Thymus (tissue), 11 donors: ENCODE results near the gene B4GALNT2. TPM values are rescaled to one million over a fixed set of nuclear protein-coding genes. Genes with fewer than 3 reads are reported as not detected.

Source experiments
- DNase-seq, 9 donors: peaks; one replicate each; pipeline ENCODE4 v3.0.0-alpha.2; 2013; ENCODE audit warnings: low spot score in 9 of 9, low read depth in 6 of 9, missing footprints in 1 of 9
- H3K27ac ChIP-seq, 2 donors: one replicate each; pipeline ENCODE4 v1.5.1; 2013; ENCODE audit warnings: control low read depth in 1 of 2, low read depth in 1 of 2, low read length in 1 of 2, mild to moderate bottlenecking in 1 of 2, moderate library complexity in 1 of 2
- H3K27me3 ChIP-seq, 2 donors: one replicate each; pipeline ENCODE4 v1.5.1; 2013; ENCODE audit warnings: low read length in 1 of 2; ENCODE audit not compliant: control insufficient read depth in 2 of 2, insufficient read depth in 1 of 2
- H3K36me3 ChIP-seq, 2 donors: one replicate each; pipeline ENCODE4 v1.5.1; 2013; ENCODE audit warnings: low read length in 1 of 2, mild to moderate bottlenecking in 1 of 2, moderate library complexity in 1 of 2; ENCODE audit not compliant: control insufficient read depth in 2 of 2, insufficient read depth in 2 of 2
- H3K4me1 ChIP-seq, 2 donors: one replicate each; pipeline ENCODE4 v1.5.1; 2013; ENCODE audit warnings: low read length in 2 of 2; ENCODE audit not compliant: control insufficient read depth in 2 of 2, insufficient read depth in 2 of 2
- H3K4me3 ChIP-seq, 2 donors: one replicate each; pipeline ENCODE4 v1.5.1; 2013; ENCODE audit warnings: low read length in 2 of 2, control low read depth in 1 of 2, mild to moderate bottlenecking in 1 of 2
- H3K9me3 ChIP-seq, 2 donors: one replicate each; pipeline ENCODE4 v1.5.1; 2013; ENCODE audit warnings: low read length in 1 of 2, mild to moderate bottlenecking in 1 of 2; ENCODE audit not compliant: control insufficient read depth in 2 of 2, insufficient read depth in 1 of 2
- WGBS: extraction: QIAGEN DNeasy Blood & Tissue Kit; methylation state at CpG from one replicate; pipeline ENCODE4 v1.1.7; 2013; 5-methylcytosine and 5-hydroxymethylcytosine counted together
- polyA plus RNA-seq: library from polyadenylated mRNA; stranded (reverse); fragments of 200-250 nt; gene quantifications from one replicate; pipeline ENCODE4 v1.2.3, GENCODE V29; 2013
- total RNA-seq: library from RNA; stranded (reverse); fragments of 120-200 nt; gene quantifications from one replicate; pipeline ENCODE4 v1.2.4, GENCODE V29; 2013
- donor health status: healthy.

The B4GALNT2 gene
- total and polyA plus RNA-seq, 2 donors: 0.02 to 0.05 TPM

DNA sequence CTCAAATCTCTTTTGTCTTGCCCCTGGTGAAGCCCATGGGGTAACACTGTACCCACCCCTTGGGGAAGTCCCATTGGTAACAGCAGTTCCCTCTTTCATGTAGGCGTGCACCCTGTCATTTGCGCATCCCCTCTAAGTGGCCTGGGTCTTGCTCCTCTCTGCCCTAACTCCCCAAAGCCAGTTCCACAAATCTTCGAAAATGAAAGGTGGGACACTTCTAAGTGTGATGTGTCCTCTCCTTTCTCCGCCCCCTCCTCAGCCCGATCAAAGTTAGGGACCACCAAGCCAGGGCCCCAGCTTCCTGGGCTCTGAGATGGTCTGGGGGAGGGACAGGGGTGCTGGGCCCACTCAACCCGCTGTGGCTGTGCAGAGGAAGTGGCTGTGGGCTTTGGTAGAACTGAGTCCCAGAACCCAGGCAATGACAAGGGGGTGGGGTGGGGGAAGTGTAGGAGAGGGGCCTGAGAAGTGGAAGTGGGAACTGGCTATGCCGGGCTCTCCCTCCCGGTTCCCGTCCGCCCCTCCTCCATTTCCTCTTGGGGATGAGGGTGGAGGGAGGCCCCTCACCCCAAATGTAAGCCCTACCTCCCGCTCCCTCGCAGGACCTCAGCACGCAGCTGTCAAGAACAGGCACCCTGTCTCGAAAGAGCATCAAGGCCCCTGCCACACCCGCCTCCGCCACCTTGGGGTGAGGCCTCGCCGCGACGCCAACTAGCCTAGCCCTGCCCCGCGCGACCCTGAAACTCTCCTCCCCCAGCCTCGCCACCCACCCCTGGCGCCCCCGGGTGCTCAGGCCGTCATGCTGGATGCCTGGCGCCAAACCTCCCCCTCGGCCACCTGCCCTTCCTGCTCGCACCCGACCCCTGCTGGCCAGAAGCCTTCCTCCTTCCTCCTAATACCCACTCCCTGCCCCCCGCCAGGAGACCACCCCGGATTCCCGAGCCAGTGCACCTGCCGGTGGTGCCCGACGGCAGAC lies 86.7 kb downstream of the B4GALNT2 start:
- WGBS: 40% methylated on average over 37 of the region's 37 CpGs
- H3K27ac ChIP-seq: peak overlapping the region; percentile 47 to 48
- peaks cover 0 to 29% of the 10 kb centered on the region in 2 donors for H3K36me3 ChIP-seq
- H3K27me3 ChIP-seq: peaks cover 14 to 22% of the 10 kb centered on the region in 2 donors
- peak in 2 of 9 donors; percentile 37 to 65 for DNase-seq
- H3K9me3 ChIP-seq: peaks cover 0 to 2% of the 10 kb centered on the region in 2 donors
- H3K4me3 ChIP-seq: no peak overlapping the region
- H3K4me1 ChIP-seq: peaks cover 29 to 69% of the 10 kb centered on the region in 2 donors

DNA sequence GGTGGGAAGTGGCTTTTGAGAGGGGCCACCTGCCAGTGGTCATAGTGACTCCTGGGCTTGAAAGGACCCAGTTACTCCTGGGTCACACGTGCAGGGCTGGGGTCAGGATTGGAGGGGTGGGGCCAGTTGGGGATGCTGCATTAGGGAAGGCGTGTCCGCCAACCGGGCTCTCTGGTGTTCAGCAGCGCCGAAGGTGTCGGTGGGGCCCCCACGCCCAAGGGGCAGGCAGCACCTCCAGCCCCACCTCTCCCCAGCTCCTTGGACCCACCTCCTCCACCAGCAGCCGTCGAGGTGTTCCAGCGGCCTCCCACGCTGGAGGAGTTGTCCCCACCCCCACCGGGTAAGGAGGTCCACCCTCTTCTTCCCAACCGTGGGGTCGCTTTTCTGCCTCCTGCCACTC lies 87.4 kb downstream of the B4GALNT2 start:
- Histone ChIP-seq H3K9me3 (peaks cover 0 to 2% of the 10 kb centered on the region in 2 donors), H3K27me3 (peaks cover 21 to 29% of the 10 kb centered on the region in 2 donors), H3K27ac (peak overlapping the region in 1 of 2 donors; percentile 25), H3K4me3 (no peak overlapping the region), H3K4me1 (peaks cover 37 to 75% of the 10 kb centered on the region in 2 donors), H3K36me3 (peaks cover 0 to 29% of the 10 kb centered on the region in 2 donors)
- DNase-seq: no peak
- WGBS: 96% methylated on average over 15 of the region's 15 CpGs

DNA sequence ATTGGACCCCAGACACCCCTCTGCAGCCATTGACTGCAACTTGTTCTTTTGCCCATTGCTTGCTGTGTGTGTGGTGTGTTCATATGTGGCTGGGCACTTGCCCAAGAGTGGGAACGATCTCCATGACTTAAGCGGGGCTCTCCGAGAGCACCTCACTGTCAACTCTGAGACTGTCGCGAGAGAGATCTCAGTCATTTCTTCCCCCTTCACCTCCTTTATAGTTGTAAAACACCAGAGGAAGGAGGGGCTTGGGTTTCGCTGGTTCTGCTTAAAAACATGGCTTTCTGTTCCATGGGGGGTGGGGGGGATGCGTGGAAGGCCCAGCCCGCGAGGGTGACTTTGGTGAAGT lies 90.6 kb downstream of the B4GALNT2 start:
- Histone ChIP-seq H3K9me3 (peaks cover 0 to 2% of the 10 kb centered on the region in 2 donors), H3K27me3 (peaks cover 37 to 60% of the 10 kb centered on the region in 2 donors), H3K27ac (no peak overlapping the region), H3K36me3 (peaks cover 0 to 14% of the 10 kb centered on the region in 2 donors), H3K4me3 (no peak overlapping the region), H3K4me1 (peaks cover 27 to 52% of the 10 kb centered on the region in 2 donors)
- no peak for DNase-seq
- 53% methylated on average over 9 of the region's 9 CpGs for WGBS

DNA sequence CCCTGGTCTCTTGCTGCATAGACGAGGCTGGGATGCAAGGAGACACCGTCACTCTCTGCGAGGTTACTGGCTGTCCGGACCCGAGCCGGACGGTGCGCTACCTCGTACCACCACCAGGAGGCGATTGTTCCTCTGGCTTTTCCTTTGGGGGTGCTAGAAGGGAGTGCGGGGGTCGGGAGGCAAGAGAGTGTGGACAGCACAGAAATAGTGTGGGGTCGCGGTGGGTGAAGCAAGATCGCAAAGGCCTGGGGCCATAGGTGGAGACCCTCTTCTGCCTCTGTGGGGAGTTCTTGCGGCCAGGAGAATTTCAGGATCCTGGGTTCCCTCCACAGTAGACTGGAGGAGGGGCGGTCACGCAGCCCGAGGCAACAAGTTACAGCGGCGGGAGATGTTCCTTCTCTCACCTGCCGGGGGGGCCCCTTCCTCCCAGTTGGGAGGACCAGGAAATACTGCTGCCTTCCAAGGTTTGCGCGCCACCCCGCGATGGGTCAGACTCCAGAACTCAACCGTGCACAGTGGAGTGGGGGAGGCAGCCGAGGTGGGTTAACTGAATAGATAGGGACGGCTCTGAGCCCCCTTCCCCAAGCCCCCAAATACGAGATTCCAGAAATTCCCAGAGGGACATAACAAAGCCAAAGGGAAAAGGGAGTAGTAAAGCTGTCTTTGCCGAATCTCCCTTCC lies 91.1 kb downstream of the B4GALNT2 start:
- peak overlapping the region in 1 of 2 donors; percentile 30 for H3K4me3 ChIP-seq
- peaks cover 0 to 14% of the 10 kb centered on the region in 2 donors for H3K36me3 ChIP-seq
- peaks cover 0 to 2% of the 10 kb centered on the region in 2 donors for H3K9me3 ChIP-seq
- peaks cover 27 to 47% of the 10 kb centered on the region in 2 donors for H3K4me1 ChIP-seq
- peak in 2 of 9 donors; percentile 63 for DNase-seq
- no peak overlapping the region for H3K27ac ChIP-seq
- H3K27me3 ChIP-seq: peaks cover 37 to 65% of the 10 kb centered on the region in 2 donors
- WGBS: 6% methylated on average over 31 of the region's 31 CpGs

DNA sequence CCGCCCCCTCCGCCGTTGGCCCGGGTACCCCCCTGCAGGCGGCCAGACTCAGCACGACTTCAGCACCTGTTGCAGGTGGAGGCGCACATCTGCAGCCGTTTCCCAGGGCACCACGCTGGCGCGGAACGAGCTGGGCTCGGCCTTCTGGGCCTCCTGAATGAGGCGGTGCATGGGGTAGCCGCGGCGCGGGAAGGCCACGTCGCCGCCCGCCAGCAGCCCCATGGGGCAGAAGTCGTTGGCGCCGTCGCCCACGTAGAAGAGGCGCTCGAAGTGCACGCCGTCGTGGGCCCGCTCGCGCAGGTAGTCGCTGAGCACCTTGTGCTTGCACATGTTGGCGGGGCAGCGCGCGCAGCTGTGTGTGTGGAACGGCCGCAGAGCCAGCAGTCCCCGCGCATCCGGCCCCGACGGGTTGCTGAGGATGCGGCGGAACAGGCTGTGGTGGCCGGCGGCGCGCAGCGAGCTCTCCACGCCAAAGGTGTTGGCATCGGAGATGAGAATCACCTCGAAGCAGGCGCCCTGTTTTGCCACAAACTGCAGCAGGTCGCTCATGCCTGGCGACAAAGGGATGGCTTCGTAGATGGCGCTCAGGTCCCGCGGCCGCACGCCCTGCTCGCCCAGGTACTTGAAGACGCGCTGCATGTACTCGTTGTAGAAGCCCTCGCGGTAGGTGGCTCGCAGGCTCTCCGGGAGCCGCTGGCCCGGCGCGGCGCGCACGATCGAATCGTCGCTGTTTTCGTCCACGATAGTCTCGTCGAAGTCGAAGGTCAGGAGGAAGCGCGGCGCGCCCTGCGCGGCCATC lies 91.8 kb downstream of the B4GALNT2 start:
- peaks cover 0 to 14% of the 10 kb centered on the region in 2 donors for H3K36me3 ChIP-seq
- peaks cover 0 to 2% of the 10 kb centered on the region in 2 donors for H3K9me3 ChIP-seq
- WGBS: 2% methylated on average over 95 of the region's 95 CpGs
- peak overlapping the region in 1 of 2 donors; percentile 36 for H3K27ac ChIP-seq
- peaks cover 22 to 40% of the 10 kb centered on the region in 2 donors for H3K4me1 ChIP-seq
- H3K27me3 ChIP-seq: peaks cover 43 to 73% of the 10 kb centered on the region in 2 donors
- H3K4me3 ChIP-seq: peak overlapping the region in 1 of 2 donors; percentile 30
- peak in 2 of 9 donors; percentile 38 to 62 for DNase-seq

DNA sequence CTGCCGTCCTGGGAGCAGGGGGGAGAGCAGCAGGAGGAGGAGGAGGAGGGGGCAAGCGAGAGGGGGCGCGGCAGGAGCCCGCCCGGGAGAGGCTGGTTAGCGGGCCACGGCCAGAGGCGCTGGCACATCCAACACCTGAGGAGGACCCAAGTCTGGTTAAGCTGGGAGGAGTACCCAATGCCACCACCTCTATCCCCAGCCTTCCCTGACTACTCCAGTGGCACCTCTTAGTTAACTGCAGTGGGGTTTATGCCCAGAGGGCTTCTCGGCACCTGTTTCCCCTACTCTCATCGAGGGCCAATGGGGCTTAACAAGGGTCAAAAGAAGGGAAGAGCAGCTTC lies 92.4 kb downstream of the B4GALNT2 start:
- peaks cover 47 to 79% of the 10 kb centered on the region in 2 donors for H3K27me3 ChIP-seq
- peaks cover 0 to 13% of the 10 kb centered on the region in 2 donors for H3K36me3 ChIP-seq
- H3K27ac ChIP-seq: no peak overlapping the region
- peaks cover 0 to 2% of the 10 kb centered on the region in 2 donors for H3K9me3 ChIP-seq
- DNase-seq: no peak
- H3K4me1 ChIP-seq: peaks cover 19 to 35% of the 10 kb centered on the region in 2 donors
- 28% methylated on average over 11 of the region's 11 CpGs for whole genome bisulfite sequencing
- H3K4me3 ChIP-seq: peak overlapping the region in 1 of 2 donors; percentile 30

DNA sequence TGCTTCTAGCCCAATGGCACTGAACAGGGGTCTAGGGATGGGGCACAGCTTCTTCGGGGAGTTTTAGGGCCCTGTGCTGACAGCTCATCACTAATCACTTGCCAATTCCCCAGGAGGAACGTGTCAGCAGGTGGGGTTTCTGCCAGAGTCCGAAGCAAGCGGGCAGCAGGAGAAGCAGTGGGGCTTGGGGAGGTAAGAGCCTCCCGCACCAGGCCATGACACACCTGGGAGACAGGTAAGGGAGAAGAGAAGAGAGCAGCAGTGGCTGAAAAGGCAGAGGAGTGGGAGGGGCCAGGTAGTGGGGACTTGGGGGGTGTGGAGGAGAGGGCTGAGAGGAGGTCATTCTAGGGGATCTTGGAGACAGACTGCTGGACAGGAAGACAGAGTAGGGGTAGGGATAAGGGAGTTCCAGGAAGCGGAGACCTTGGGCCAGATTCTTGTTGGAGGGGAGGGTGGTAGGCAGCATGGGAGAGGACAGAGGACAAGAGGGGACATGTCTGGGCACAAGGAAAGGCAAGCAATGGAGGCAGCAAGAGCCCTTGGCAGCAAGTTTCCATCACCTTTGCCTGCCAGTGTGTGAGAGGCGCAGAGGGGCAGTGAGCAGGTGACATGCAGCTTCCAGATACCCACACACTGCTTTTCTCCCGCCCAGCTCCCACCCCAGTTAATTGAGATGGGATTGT lies 93.1 kb downstream of the B4GALNT2 start:
- H3K36me3 ChIP-seq: peaks cover 0 to 8% of the 10 kb centered on the region in 2 donors
- DNase-seq: no peak
- 94% methylated on average over 8 of the region's 8 CpGs for WGBS
- peaks cover 19 to 35% of the 10 kb centered on the region in 2 donors for H3K4me1 ChIP-seq
- peaks cover 0 to 2% of the 10 kb centered on the region in 2 donors for H3K9me3 ChIP-seq
- H3K27ac ChIP-seq: no peak overlapping the region
- H3K27me3 ChIP-seq: peaks cover 54 to 86% of the 10 kb centered on the region in 2 donors
- H3K4me3 ChIP-seq: no peak overlapping the region
